Ishikawa (cell line): ENCODE data around the gene SCN2B.

Source experiments
- CEBPB ChIP-seq: IDR thresholded peaks from 2 replicates; pipeline ENCODE4 v1.6.1; 2012
- CREB1 ChIP-seq: IDR thresholded peaks from 2 replicates; pipeline ENCODE4 v1.6.1; 2012; ENCODE audit warnings: low read depth
- EGR1 ChIP-seq: IDR thresholded peaks from 2 replicates; pipeline ENCODE4 v1.6.1; 2012
- EP300 ChIP-seq: IDR thresholded peaks from 2 replicates; pipeline ENCODE4 v1.6.1; 2012; ENCODE audit warnings: borderline replicate concordance
- FOXM1 ChIP-seq: IDR thresholded peaks from 2 replicates; pipeline ENCODE4 v1.6.1; 2012; ENCODE audit warnings: low read depth, borderline replicate concordance
- NFIC ChIP-seq: IDR thresholded peaks from 2 replicates; pipeline ENCODE4 v1.6.1; 2012
- RAD21 ChIP-seq: IDR thresholded peaks from 2 replicates; pipeline ENCODE4 v1.6.1; 2012; ENCODE audit warnings: low read depth
- TAF1 ChIP-seq: IDR thresholded peaks from 2 replicates; pipeline ENCODE4 v1.6.1; 2012; ENCODE audit warnings: low read depth, mild to moderate bottlenecking
- TCF12 ChIP-seq: IDR thresholded peaks from 2 replicates; pipeline ENCODE4 v1.6.1; 2012; ENCODE audit warnings: low read depth
- TEAD4 ChIP-seq: IDR thresholded peaks from 2 replicates; pipeline ENCODE4 v1.6.1; 2012
- YY1 ChIP-seq: IDR thresholded peaks from 2 replicates; pipeline ENCODE4 v1.6.1; 2012; ENCODE audit warnings: low read depth
- ZBTB7A ChIP-seq: IDR thresholded peaks from 2 replicates; pipeline ENCODE4 v1.6.1; 2012; ENCODE audit warnings: low read depth
- TF ChIP-seq, protein P1 (sequence below): IDR thresholded peaks from 2 replicates; pipeline ENCODE4 v1.6.1; 2012
- TF ChIP-seq, protein P2 (sequence below): IDR thresholded peaks from 2 replicates; pipeline ENCODE4 v1.6.1; 2012; ENCODE audit warnings: low read depth, mild to moderate bottlenecking
- TF ChIP-seq, protein P3 (sequence below): IDR thresholded peaks from 2 replicates; pipeline ENCODE4 v1.6.1; 2012

SCN2B gene

DNA sequence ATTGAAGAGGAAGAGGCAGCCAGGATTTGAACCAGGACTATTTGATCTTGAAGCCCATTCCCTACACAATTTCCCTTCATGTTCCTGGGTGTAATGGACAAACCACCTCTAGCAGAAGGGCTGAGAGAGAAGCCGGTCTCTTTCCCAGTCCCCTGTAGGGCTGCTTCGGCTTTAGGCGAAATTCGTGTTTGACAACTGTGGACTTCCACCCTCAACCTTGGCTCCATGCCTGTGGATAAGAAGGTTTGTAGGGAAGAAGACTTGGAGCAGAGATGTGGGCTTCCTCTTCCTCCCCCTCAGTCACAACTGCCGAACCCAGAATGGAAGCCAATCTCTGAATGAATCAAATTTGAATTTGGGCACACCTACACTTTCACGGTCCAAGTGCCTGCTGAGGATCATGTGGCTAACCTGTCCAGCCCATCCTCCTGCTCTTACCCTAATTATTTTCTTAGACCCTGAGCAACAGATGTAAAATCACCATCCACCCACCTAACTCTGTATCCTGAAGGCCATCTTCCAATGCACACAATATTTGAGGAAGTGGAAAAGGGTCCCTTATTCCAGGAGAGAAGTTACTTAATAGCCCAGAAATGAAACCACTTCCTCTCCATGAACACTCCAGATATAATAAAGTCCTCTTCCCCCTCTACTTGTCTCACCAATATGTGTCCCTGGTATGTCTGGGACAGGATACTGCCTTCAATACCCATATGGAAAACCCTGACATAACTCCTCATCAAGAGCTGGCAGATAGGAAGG is 10.1 kb upstream of the SCN2B start:
- TF ChIP-seq, protein P1, sequence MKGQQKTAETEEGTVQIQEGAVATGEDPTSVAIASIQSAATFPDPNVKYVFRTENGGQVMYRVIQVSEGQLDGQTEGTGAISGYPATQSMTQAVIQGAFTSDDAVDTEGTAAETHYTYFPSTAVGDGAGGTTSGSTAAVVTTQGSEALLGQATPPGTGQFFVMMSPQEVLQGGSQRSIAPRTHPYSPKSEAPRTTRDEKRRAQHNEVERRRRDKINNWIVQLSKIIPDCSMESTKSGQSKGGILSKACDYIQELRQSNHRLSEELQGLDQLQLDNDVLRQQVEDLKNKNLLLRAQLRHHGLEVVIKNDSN: no peak

DNA sequence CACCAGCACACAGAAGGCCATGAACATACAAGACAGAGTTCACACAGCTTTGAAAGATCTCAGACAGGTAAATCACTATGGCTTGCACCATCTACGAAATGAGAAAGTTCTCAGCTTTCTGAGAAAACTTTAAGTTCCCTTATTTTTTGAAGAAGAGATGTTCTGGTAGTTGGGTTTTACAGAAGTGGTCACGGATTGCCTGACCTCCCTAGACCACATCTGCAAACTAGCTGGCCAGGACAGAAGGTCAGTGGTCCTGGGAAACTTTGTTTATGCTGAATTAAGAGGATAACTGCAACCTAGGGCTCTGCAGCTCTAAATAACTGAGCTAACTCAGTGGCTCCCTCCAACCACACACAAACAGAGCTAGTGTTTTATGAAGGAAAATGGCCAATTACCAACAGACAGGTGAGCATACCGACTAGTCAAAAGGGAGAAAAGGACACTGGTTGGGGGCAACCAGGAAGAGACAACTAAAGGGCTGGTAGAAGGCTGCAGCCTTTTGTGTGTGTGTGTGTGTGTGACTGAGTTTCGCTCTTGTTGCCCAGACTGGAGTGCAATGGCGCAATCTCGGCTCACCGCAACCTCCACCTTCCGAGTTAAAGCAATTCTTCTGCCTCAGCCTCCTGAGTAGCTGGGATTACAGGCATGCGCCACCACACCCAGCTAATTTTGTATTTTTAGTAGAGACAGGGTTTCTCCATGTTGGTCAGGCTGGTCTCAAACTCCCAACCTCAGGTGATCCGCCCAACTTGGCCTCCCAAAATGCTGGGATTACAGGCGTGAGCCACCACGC is 8.5 kb upstream of the SCN2B start:
- no peak for TF ChIP-seq TEAD4
- TF ChIP-seq YY1: no peak
- TF ChIP-seq, protein P2, sequence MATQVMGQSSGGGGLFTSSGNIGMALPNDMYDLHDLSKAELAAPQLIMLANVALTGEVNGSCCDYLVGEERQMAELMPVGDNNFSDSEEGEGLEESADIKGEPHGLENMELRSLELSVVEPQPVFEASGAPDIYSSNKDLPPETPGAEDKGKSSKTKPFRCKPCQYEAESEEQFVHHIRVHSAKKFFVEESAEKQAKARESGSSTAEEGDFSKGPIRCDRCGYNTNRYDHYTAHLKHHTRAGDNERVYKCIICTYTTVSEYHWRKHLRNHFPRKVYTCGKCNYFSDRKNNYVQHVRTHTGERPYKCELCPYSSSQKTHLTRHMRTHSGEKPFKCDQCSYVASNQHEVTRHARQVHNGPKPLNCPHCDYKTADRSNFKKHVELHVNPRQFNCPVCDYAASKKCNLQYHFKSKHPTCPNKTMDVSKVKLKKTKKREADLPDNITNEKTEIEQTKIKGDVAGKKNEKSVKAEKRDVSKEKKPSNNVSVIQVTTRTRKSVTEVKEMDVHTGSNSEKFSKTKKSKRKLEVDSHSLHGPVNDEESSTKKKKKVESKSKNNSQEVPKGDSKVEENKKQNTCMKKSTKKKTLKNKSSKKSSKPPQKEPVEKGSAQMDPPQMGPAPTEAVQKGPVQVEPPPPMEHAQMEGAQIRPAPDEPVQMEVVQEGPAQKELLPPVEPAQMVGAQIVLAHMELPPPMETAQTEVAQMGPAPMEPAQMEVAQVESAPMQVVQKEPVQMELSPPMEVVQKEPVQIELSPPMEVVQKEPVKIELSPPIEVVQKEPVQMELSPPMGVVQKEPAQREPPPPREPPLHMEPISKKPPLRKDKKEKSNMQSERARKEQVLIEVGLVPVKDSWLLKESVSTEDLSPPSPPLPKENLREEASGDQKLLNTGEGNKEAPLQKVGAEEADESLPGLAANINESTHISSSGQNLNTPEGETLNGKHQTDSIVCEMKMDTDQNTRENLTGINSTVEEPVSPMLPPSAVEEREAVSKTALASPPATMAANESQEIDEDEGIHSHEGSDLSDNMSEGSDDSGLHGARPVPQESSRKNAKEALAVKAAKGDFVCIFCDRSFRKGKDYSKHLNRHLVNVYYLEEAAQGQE: no peak
- TF ChIP-seq EP300: no peak
- no peak for TF ChIP-seq ZBTB7A
- TF ChIP-seq TCF12: no peak
- no peak for TF ChIP-seq EGR1
- no peak for TF ChIP-seq CEBPB
- TF ChIP-seq, protein P1: no peak
- TF ChIP-seq, protein P3, sequence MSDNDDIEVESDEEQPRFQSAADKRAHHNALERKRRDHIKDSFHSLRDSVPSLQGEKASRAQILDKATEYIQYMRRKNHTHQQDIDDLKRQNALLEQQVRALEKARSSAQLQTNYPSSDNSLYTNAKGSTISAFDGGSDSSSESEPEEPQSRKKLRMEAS: no peak
- no peak for TF ChIP-seq TAF1
- no peak for TF ChIP-seq FOXM1
- no peak for TF ChIP-seq RAD21
- TF ChIP-seq NFIC: no peak

DNA sequence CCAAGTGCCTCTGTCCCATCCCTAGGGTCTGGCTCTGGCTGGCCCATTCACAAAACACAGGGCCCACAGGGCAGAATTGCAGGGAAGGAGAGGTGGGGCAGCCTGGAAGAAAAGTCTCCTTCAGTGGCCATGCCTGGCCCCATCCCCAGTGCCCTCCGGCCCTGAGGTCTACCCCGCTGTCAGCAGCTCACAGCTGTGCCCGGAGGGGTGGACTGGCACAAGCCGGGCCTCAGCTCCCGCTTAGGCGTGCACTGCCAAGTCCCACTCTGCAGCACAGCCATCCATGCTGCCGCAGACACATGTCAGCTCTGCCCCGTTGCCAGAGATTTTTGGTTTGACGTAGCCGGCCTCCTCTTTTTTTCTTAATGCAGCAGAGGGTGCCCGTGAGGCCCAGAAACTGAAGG is 3.9 kb upstream of the SCN2B start:
- TF ChIP-seq CREB1 (no peak), EP300 (no peak), FOXM1 (no peak), TCF12 (no peak), TAF1 (no peak), ZBTB7A (no peak), RAD21 (no peak), YY1 (no peak), TEAD4 (no peak), NFIC (no peak), EGR1 (no peak), CEBPB (no peak)
- TF ChIP-seq, protein P1: no peak
- TF ChIP-seq, protein P2: no peak

DNA sequence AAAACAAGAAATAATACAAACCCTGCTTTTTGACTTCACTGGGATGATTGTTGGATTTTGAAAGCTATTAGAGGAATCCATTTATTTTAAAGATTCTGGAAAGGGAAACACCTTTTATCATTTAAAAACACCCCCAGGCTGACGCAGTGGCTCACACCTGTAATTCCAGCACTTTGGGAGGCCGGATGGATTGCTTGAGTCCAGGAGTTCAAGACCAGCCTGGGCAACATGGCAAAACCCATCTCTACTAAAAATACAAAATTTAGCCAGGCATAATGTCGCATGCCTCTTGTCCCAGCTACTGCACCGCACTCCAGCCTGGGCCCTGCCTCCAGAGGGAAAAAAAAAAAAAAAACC is 317 bp upstream of the SCN2B start:
- TF ChIP-seq EP300 (no peak), FOXM1 (no peak), TAF1 (no peak), CEBPB (no peak)
- TF ChIP-seq, protein P1: no peak
- TF ChIP-seq, protein P2: no peak
